H1 (cell line): Measurements from ENCODE around the gene TMEM185A. TPM values are rescaled to one million over a fixed set of nuclear protein-coding genes. Genes with fewer than 3 reads are reported as not detected.
"Not testable (repeated sequence)": the region's sequence is repeated elsewhere in the genome, so short reads cannot be mapped to it uniquely, and the experiment has no call there.

ENCODE experiments used
- CTCF ChIA-PET: fragments of 300-600 bp; sonication (Branson Sonifier 250); formaldehyde crosslinking; loops from one replicate; lab custom pipeline; 2021; ENCODE audit not compliant: partially characterized antibody; lab: Charles Lee
- POLR2A ChIA-PET: fragments of 300-600 bp; sonication (Branson Sonifier 250); formaldehyde crosslinking; loops from one replicate; lab custom pipeline; 2021; ENCODE audit warnings: inconsistent platforms; ENCODE audit not compliant: partially characterized antibody; lab: Charles Lee
- DNase-seq, 2 experiments: peaks; one replicate each; pipeline versions ENCODE4 v3.0.0 to v3.0.0-alpha.2; 2010 to 2022; ENCODE audit warnings: low spot score in 2 of 2, low read depth in 1 of 2, mixed read lengths in 1 of 2
- FAIRE-seq: peaks from 2 replicates; lab custom pipeline; 2011; peaks lifted over from hg19 to GRCh38; lab: Jason Lieb, UNC
- H2AFZ ChIP-seq: 2 replicates; pipeline ENCODE4 v1.8.1; 2012; ENCODE audit warnings: low read length, inconsistent platforms
- H2AK5ac ChIP-seq: 2 replicates; pipeline ENCODE4 v1.6.1; 2013; ENCODE audit warnings: low read depth, low read length
- H2BK120ac ChIP-seq: replicated peaks from 2 replicates; pipeline ENCODE3; 2013; ENCODE audit warnings: low read depth, low read length, inconsistent platforms
- H2BK12ac ChIP-seq: 2 replicates; pipeline ENCODE4 v1.6.1; 2013; ENCODE audit warnings: low read depth, low read length
- H2BK15ac ChIP-seq: 2 replicates; pipeline ENCODE4 v1.6.1; 2013; ENCODE audit warnings: low read length
- H2BK20ac ChIP-seq: 2 replicates; pipeline ENCODE4 v1.6.1; 2013; ENCODE audit warnings: low read length
- H2BK5ac ChIP-seq: 2 replicates; pipeline ENCODE4 v1.6.1; 2013; ENCODE audit warnings: low read depth, low read length
- H3K14ac ChIP-seq: 2 replicates; pipeline ENCODE4 v1.6.1; 2013; ENCODE audit warnings: inconsistent platforms; ENCODE audit not compliant: insufficient read length
- H3K18ac ChIP-seq: 2 replicates; pipeline ENCODE4 v1.6.1; 2013; ENCODE audit warnings: low read length; ENCODE audit errors: extremely low read depth
- H3K23ac ChIP-seq: 2 replicates; pipeline ENCODE4 v1.6.1; 2013; ENCODE audit warnings: inconsistent platforms; ENCODE audit not compliant: insufficient read length
- H3K23me2 ChIP-seq: 2 replicates; pipeline ENCODE4 v1.6.1; 2013; ENCODE audit warnings: low read depth, low read length
- H3K27ac ChIP-seq: 2 replicates; pipeline ENCODE4 v1.6.1; 2011; ENCODE audit warnings: low read depth, low read length, inconsistent platforms
- H3K27me3 ChIP-seq, 4 experiments: replicated peaks in 1 of 4; 1 replicate in 1 of 4; 2 replicates in 3 of 4; pipeline versions ENCODE4 v1.6.1 to v1.8.1; 2011 to 2013; ENCODE audit warnings: low read length in 3 of 4, mild to moderate bottlenecking in 3 of 4, inconsistent platforms in 2 of 4, mixed read lengths in 2 of 4, moderate library complexity in 1 of 4; ENCODE audit not compliant: control insufficient read depth in 3 of 4, insufficient read depth in 3 of 4; ENCODE audit errors: extremely low read depth in 1 of 4
- H3K36me3 ChIP-seq, 4 experiments: 2 replicates each; pipeline versions ENCODE4 v1.6.1 to v1.8.1; 2011 to 2013; ENCODE audit warnings: mild to moderate bottlenecking in 4 of 4, low read length in 3 of 4, moderate library complexity in 2 of 4, control low read depth in 1 of 4, inconsistent platforms in 1 of 4; ENCODE audit not compliant: insufficient read depth in 4 of 4, control insufficient read depth in 2 of 4
- H3K4ac ChIP-seq: replicated peaks from 2 replicates; pipeline ENCODE3; 2013; ENCODE audit warnings: low read length, low read depth, mixed read lengths, inconsistent platforms; ENCODE audit not compliant: insufficient read length
- H3K4me1 ChIP-seq, 4 experiments: replicated peaks in 1 of 4; 1 replicate in 1 of 4; 2 replicates in 3 of 4; pipeline versions ENCODE4 v1.6.1 to v1.8.1; 2011 to 2013; ENCODE audit warnings: low read length in 3 of 4, inconsistent platforms in 2 of 4, mixed read lengths in 1 of 4; ENCODE audit not compliant: insufficient read depth in 4 of 4, control insufficient read depth in 3 of 4
- H3K4me2 ChIP-seq, 2 experiments: 2 replicates each; pipeline versions ENCODE4 v1.6.1 to v1.8.1; 2011 to 2013; ENCODE audit warnings: low read depth in 2 of 2, low read length in 2 of 2, control low read depth in 1 of 2, inconsistent platforms in 1 of 2, mild to moderate bottlenecking in 1 of 2; ENCODE audit not compliant: insufficient read depth in 1 of 2
- H3K4me3 ChIP-seq, 4 experiments: fragments of 200-600, 300-600 bp in 1 of 4; sonication (generic), shearing (Covaris generic), sonication (Bioruptor Twin) in 1 of 4; 2 replicates each; pipeline versions ENCODE4 v1.5.1 to v1.8.1; 2011 to 2016; ENCODE audit warnings: low read length in 4 of 4, low read depth in 3 of 4, control low read depth in 2 of 4, inconsistent platforms in 2 of 4, mild to moderate bottlenecking in 2 of 4, mixed read lengths in 1 of 4, moderate library complexity in 1 of 4; ENCODE audit not compliant: insufficient read depth in 2 of 4; ENCODE audit errors: extremely low read depth in 1 of 4
- H3K56ac ChIP-seq: replicated peaks from 2 replicates; pipeline ENCODE3; 2013; ENCODE audit warnings: low read depth, mild to moderate bottlenecking, mixed read lengths, low read length, inconsistent platforms; ENCODE audit not compliant: insufficient read length
- H3K79me1 ChIP-seq: 2 replicates; pipeline ENCODE4 v1.6.1; 2013; ENCODE audit warnings: low read depth, low read length, control low read depth
- H3K79me2 ChIP-seq, 2 experiments: 2 replicates each; pipeline versions ENCODE4 v1.6.1 to v1.8.1; 2012 to 2013; ENCODE audit warnings: low read length in 2 of 2, mild to moderate bottlenecking in 2 of 2, inconsistent platforms in 1 of 2; ENCODE audit not compliant: insufficient read depth in 2 of 2, control insufficient read depth in 1 of 2
- H3K9ac ChIP-seq, 4 experiments: replicated peaks in 1 of 4; 1 replicate in 1 of 4; 2 replicates in 3 of 4; pipeline versions ENCODE4 v1.6.1 to v1.8.1; 2011 to 2013; ENCODE audit warnings: low read depth in 3 of 4, low read length in 3 of 4, control low read depth in 2 of 4, mild to moderate bottlenecking in 2 of 4, moderate library complexity in 2 of 4, inconsistent platforms in 1 of 4; ENCODE audit errors: extremely low read depth in 1 of 4
- H3K9me3 ChIP-seq, 2 experiments: 2 replicates each; pipeline versions ENCODE4 v1.6.1 to v1.8.1; 2012 to 2013; ENCODE audit warnings: mild to moderate bottlenecking in 2 of 2, moderate library complexity in 2 of 2, control low read depth in 1 of 2, inconsistent platforms in 1 of 2, low read depth in 1 of 2, low read length in 1 of 2, mixed read lengths in 1 of 2; ENCODE audit not compliant: insufficient read depth in 2 of 2
- H4K20me1 ChIP-seq, 2 experiments: replicated peaks in 1 of 2; 2 replicates each; pipeline versions ENCODE3 to v1.8.1; 2011 to 2013; ENCODE audit warnings: inconsistent platforms in 2 of 2, low read length in 2 of 2, mild to moderate bottlenecking in 1 of 2; ENCODE audit not compliant: insufficient read depth in 2 of 2, control insufficient read depth in 1 of 2
- H4K5ac ChIP-seq: 2 replicates; pipeline ENCODE4 v1.6.1; 2013; ENCODE audit warnings: low read length, low read depth, mixed read lengths, inconsistent platforms; ENCODE audit not compliant: insufficient read length
- H4K8ac ChIP-seq: 2 replicates; pipeline ENCODE4 v1.8.0; 2013; ENCODE audit warnings: mild to moderate bottlenecking, moderate library complexity, low read length, inconsistent platforms; ENCODE audit not compliant: insufficient read depth; ENCODE audit errors: extremely low read depth
- H4K91ac ChIP-seq: replicated peaks from 2 replicates; pipeline ENCODE3; 2013; ENCODE audit warnings: low read length, mixed read lengths, inconsistent platforms; ENCODE audit not compliant: insufficient read length
- WGBS, 2 experiments: shearing (Covaris generic) in 1 of 2; methylation state at CpG; one replicate each; pipeline versions ENCODE4 v1.1.6 to v1.1.7; 2013 to 2015; ENCODE audit warnings: low lambda C conversion rate in 2 of 2, mixed read lengths in 2 of 2, inconsistent platforms in 1 of 2, low coverage in 1 of 2, missing lambda C conversion rate in 1 of 2; ENCODE audit not compliant: insufficient replicate concordance in 2 of 2, insufficient coverage in 1 of 2, insufficient read length in 1 of 2; ENCODE audit errors: extremely low coverage in 1 of 2, missing lambda C conversion rate in 1 of 2; 5-methylcytosine and 5-hydroxymethylcytosine counted together
- polyA plus RNA-seq, 7 experiments: library from polyadenylated mRNA; depleted of rRNA in 3 of 7; stranded (reverse) in 5 of 7; unstranded in 2 of 7; fragments of >200 nt in 5 of 7; fragments of 200-250 nt in 2 of 7; gene quantifications; 1 replicate in 5 of 7; 2 replicates in 1 of 7; 4 replicates in 1 of 7; pipeline versions ENCODE4 v1.2.1 to v1.2.3, GENCODE V29; 2011 to 2013; ENCODE audit warnings: missing spikeins in 2 of 7, mixed read lengths in 2 of 7
- total RNA-seq: library from RNA; stranded (reverse); fragmentation: NEBNext Ultra II Directional; extraction: Animal tissue kit (Norgen Biotek cat#: 25700); gene quantifications from 2 replicates; pipeline ENCODE4 v1.2.1, GENCODE V29; 2021

TMEM185A gene
- total and polyA plus RNA-seq, 2 of the 8 experiments (the other 6 are each of a cell fraction or from before 2014, with no cell fraction given), result 15.0 to 26.5 TPM

GRCh38 chrX:149675554-149675953, 44.0 kb upstream of the TMEM185A start:
- not testable (repeated sequence) for FAIRE-seq

GRCh38 chrX:149675088-149675487, 43.5 kb upstream of the TMEM185A start:
- H2AK5ac ChIP-seq, H2BK120ac ChIP-seq, H4K91ac ChIP-seq, H3K9me3 ChIP-seq, H3K4me1 ChIP-seq, H2BK12ac ChIP-seq, H3K4me3 ChIP-seq, H3K9ac ChIP-seq, H3K79me2 ChIP-seq, H3K56ac ChIP-seq, H2BK20ac ChIP-seq, H4K5ac ChIP-seq, FAIRE-seq, H4K20me1 ChIP-seq, DNase-seq, H2BK5ac ChIP-seq, H3K4me2 ChIP-seq, H3K27ac ChIP-seq, H4K8ac ChIP-seq, H3K23ac ChIP-seq, H2BK15ac ChIP-seq, H3K36me3 ChIP-seq, H2AFZ ChIP-seq, H3K14ac ChIP-seq, H3K79me1 ChIP-seq, H3K23me2 ChIP-seq, H3K4ac ChIP-seq, CTCF ChIA-PET, H3K27me3 ChIP-seq, H3K18ac ChIP-seq, POLR2A ChIA-PET: not testable (repeated sequence)
- WGBS, 2 experiments, result no CpG with 5 or more reads among the region's 3 CpGs

More at GRCh38 chrX:149675554-149675953, 44.0 kb upstream of the TMEM185A start:
- H4K91ac ChIP-seq, H3K79me1 ChIP-seq, H3K27me3 ChIP-seq, H4K20me1 ChIP-seq, H2AFZ ChIP-seq, H2BK15ac ChIP-seq, H2BK12ac ChIP-seq, POLR2A ChIA-PET, H3K23ac ChIP-seq, H4K5ac ChIP-seq, H3K36me3 ChIP-seq, H3K4ac ChIP-seq, H4K8ac ChIP-seq, H2BK120ac ChIP-seq, H3K4me2 ChIP-seq, H2BK5ac ChIP-seq, H3K4me3 ChIP-seq, H3K56ac ChIP-seq, CTCF ChIA-PET, H3K27ac ChIP-seq, H3K9ac ChIP-seq, H3K4me1 ChIP-seq, H2BK20ac ChIP-seq, H3K14ac ChIP-seq, H3K18ac ChIP-seq, H3K9me3 ChIP-seq, H3K23me2 ChIP-seq, H2AK5ac ChIP-seq, H3K79me2 ChIP-seq, DNase-seq: not testable (repeated sequence)
- 25% methylated on average over 4 of the region's 8 CpGs; no CpG with 5 or more reads in 1 of the 2 experiments for WGBS, 2 experiments
